Activated CD8-positive, alpha-beta memory T cell treated with anti-CD3 and anti-CD28 coated beads, Interleukin-2, amount 50 U/mL, for 24 hours (primary cell): ENCODE data around the gene LIMS1.
"Not testable (repeated sequence)": the region's sequence is repeated elsewhere in the genome, so short reads cannot be mapped to it uniquely, and the experiment has no call there.

Experiments used
- DNase-seq: peaks from one replicate; pipeline ENCODE4 v3.0.0-alpha.2; 2020; ENCODE audit errors: extremely low read depth

The LIMS1 gene

DNA sequence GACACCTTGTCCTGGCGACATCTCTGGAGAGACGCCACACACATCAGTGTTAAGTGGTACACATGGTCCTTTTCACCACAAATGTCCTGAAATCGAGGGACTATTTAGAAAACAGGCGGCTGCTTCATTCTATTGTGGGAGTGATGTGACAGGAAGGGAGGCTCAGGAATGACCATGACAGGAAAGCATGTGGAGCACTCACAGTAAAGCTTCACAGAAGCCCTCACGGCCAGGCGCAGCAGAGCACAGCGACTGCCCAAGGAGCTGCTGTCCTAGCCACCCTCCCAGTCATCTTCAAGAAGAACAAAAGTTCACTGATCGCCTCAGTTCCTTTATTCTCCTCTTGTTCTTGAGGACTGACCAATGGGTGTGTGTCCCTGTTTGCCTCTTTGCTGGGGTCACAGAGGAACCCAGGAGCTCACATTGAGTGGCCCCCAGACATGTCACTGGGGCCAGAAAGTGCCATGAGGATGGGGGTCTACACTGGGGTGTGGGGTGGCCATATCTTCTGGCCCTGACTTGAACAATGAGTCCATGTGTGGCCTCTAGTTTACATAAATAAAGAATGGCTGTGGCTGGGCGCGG, 100.4 kb downstream of the LIMS1 start:
- no peak for DNase-seq

GRCh38 chr2:108635630-108636354, 101.5 kb downstream of the LIMS1 start:
- DNase-seq = no peak

DNA sequence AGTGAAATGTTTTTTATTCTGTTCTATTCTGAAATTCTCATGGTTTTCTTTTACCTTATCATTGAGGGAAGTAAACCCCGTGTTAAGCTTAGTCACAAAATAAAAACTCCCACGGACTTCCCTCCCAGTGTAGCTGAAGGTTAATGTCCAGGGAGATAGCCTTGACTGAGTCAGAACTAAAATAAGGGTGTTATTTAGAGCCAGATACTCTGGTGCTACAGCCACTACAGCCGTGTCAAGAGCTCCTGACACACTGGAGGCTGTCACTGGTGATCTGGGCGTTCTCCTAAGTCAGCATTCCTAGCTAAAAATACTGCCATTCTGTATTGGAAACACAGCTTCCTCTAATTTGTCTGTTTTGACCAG, 103.0 kb downstream of the LIMS1 start:
- no peak for DNase-seq

DNA sequence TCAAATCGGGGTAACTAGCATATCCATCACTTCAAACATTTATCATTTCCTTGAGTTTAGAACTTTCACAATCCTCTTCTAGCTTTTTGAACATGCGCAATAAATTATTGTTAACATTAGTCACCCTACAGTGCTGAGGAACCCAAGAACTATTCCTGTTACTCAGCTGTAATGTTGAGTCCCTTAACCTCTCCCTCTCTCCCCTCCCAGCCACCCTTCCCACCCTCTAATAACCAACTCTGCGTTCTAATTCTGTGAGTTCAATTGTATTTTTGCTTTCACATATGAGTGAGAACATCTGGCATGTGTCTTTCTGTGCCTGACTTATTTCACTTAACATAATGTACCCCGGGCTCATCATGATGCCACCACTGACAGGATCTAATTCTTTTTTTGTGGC, 106.5 kb downstream of the LIMS1 start:
- DNase-seq = no peak

GRCh38 chr2:108641756-108642155, 107.5 kb downstream of the LIMS1 start:
- no peak for DNase-seq

DNA sequence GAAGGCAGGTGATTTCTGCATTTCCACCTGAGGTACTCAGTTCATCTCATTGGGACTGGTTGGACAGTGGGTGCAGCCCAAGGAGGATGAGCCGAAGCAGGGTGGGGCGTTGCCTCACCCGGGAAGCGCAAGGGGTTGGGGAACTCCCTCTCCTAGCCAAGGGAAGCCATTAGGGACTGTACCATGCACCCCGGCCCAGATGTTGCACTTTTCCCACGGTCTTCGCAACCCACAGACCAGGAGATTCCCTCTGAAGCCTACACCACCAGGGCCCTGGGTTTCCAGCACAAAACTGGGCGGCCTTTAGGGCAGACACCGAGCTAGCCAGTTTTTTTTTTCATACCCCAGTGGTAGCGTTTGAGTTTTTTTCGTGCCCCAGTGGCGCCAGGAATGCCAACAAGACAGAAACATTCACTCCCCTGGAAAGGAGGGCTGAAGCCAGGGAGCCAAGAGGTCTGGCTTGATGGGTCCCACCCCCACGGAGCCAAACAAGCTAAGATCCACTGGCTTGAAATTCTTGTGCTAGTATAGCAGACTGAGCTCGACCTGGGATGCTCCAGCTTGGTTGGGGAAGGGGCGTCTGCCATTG, 109.1 kb downstream of the LIMS1 start:
- DNase-seq = no peak

DNA sequence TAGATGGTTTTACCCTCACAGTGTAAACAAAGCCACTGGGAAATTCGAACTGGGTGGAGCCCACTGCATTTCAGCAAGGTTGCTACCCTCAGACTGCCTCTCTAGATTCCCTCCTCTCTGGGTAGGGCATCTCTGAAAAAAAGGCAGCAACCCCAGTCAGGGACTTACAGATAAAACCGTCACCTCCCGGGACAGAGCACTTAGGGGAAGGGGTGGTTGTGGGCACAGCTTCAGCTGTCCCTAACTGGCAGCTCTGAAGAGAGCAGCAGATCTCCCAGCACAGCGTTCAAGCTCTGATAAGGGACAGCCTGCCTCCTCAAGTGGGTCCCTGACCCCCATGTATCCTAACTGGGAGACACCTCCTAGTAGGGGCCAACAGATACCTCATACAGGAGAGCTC, 109.6 kb downstream of the LIMS1 start:
- DNase-seq = not testable (repeated sequence)

- DNase-seq = not testable (repeated sequence)
Measured at GRCh38 chr2:108644446-108644845, 110.2 kb downstream of the LIMS1 start.

- not testable (repeated sequence) for DNase-seq
Measured at GRCh38 chr2:108648796-108649195, 114.5 kb downstream of the LIMS1 start.

DNA sequence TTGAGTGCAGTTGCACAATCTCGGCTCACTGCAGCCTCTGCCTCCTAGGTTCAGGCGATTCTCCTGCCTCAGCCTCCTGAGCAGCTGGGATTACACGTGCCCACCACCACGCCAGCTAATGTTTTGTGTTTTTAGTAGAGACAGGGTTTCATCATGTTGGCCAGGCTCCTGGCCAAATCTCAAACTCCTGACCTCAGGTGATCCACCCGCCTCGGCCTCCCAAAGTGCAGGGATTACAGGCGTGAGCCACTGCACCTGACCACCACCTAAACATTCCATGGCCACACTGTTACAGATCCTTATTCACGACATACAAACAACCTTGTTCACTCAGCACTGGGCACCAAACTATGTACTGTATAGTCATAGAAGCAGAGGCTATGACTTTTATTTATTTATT, 116.2 kb downstream of the LIMS1 start:
- DNase-seq = not testable (repeated sequence)

DNA sequence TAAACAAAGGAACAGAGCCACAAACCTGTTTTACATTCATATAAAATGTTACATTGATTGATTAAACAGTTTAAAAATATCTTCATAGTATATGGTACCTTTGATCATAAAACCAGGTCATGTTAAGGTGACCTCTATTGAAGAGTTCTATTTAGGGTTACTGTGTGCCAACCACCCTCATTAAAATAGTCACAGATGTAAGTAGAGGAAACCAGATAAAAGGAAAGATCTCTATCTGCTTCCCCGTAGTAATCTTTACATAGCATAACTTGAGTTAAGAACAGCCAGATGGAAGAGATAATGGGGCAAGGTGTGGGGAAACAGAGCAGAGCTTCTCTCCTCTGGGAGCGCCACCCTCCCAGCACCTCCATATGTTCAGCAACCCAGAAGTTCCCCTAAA, 117.2 kb downstream of the LIMS1 start:
- not testable (repeated sequence) for DNase-seq

DNA sequence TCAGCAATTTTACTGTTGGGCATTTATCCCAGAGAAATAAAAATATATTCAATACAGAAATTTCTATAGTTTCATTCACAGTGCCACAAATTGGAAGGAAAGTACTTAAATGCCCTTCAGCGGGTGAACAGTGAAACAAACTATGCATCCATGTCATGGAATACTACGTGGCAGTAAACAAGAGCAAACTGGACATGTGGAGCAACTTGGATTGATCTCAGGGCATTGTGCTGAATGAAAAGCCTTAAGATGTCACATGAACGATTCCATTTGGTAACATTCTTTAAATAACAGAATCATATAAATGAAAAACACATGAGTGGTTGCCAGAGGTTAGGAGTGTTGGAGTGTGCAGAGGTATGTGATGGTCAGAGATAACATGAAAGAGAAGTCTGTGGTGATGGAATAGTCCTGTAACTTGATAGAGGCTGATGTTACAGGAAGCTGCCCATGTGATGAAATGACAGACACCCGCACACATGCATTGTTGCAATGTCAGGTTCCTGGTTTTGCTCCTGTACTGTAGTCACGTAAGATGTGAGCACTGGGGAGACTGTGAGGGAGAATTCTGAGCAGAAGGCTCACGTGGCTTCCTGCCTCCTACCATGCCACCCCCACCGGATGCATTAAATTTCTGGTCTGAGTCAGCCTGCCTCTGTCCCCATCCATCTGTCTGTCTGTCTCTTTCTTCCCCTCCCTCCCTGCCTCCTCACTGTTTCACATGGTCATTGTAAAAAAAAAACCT, 118.1 kb downstream of the LIMS1 start:
- not testable (repeated sequence) for DNase-seq

DNA sequence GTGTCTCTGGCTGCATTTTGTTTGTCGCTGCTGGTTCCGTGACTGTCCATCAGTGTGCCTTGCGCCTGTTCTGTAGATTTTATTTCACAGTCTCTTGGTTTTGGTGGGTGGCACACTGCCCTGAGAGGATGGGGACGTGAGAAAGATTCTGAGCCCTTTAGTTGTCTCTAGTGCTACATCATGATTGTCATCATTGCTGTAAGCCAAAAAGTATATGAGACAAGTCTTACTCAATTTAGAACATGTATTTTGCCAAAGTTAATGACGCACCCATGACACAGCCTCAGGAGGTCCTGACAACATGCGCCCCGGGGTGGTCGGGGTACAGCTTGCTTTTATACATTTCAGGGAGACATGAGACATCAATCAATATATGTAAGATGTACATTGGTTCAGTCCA, 119.2 kb downstream of the LIMS1 start:
- not testable (repeated sequence) for DNase-seq

GRCh38 chr2:108653849-108654248, 119.6 kb downstream of the LIMS1 start:
- DNase-seq = not testable (repeated sequence)

- not testable (repeated sequence) for DNase-seq
Measured at GRCh38 chr2:108654521-108655125, 120.4 kb downstream of the LIMS1 start.

DNA sequence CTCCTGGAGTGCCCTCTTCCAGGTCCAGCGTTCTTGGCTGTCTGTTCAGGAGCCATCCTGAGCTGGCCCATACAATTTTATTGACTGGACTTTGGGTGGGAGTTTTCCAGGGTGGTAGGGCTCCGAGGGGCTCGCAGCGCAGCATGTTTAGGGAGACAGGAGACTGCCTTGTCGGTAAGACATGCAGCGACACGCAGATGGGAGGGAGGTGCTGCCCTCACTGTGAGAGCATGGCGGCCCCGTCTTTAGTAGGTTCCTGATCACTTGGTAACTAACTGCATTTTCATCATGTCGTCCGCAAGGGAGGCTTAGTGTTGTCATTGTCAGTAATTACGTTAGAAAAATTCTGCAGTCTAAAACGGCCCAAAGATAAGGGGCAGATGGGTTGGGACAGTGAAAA, 121.0 kb downstream of the LIMS1 start:
- DNase-seq = not testable (repeated sequence)

GRCh38 chr2:108656282-108656681, 122.0 kb downstream of the LIMS1 start:
- DNase-seq = not testable (repeated sequence)

- not testable (repeated sequence) for DNase-seq
Measured at GRCh38 chr2:108657517-108657916, 123.2 kb downstream of the LIMS1 start.

- not testable (repeated sequence) for DNase-seq
Measured at GRCh38 chr2:108658553-108658952, 124.3 kb downstream of the LIMS1 start.

- not testable (repeated sequence) for DNase-seq
Measured at GRCh38 chr2:108661493-108661892, 127.2 kb downstream of the LIMS1 start.

- not testable (repeated sequence) for DNase-seq
Measured at GRCh38 chr2:108662207-108662612, 127.9 kb downstream of the LIMS1 start.

DNA sequence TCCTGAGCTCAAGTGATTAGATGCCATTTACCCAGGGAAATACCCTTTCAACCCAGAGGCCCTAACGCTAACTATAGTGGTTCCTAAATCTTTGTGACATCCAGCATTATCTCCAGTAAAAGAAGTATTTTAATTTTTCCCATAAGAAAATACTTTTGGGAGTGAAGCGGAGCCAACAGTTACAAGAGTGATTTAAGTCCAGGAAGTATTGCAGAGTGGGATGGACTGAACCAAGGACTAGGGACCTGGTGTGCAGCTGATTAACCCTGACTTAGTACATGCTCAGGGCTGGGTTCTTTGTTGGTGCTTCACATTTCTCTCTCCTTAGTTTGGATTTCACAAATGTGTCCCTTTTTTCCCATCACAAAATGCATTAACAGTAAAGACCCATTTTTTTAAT, 129.1 kb downstream of the LIMS1 start:
- not testable (repeated sequence) for DNase-seq
